SU-DHL-6 (cell line): ENCODE data around the gene FOXN3.

Experiments
- H2AFZ ChIP-seq: fragments of 200-600 bp; sonication (generic); 2 replicates; pipeline ENCODE4 v1.6.1; 2014; ENCODE audit warnings: low read depth, mild to moderate bottlenecking, moderate library complexity, mixed read lengths, antibody characterized with exemption, low read length; ENCODE audit not compliant: severe bottlenecking
- H3F3A ChIP-seq: fragments of 200-600 bp; shearing (Covaris generic); 2 replicates; pipeline ENCODE4 v1.6.0; 2016; ENCODE audit warnings: antibody characterized with exemption, mild to moderate bottlenecking; ENCODE audit not compliant: insufficient read depth
- H3K27ac ChIP-seq: fragments of 200-600 bp; sonication (generic); 2 replicates; pipeline ENCODE4 v1.5.1; 2016; ENCODE audit warnings: low read depth, mild to moderate bottlenecking, low read length, moderate library complexity, mixed read lengths
- H3K27me3 ChIP-seq: fragments of 200-600 bp; sonication (generic), shearing (Covaris generic); 2 replicates; pipeline ENCODE4 v1.6.0; 2014; ENCODE audit warnings: mild to moderate bottlenecking, low read length
- H3K36me3 ChIP-seq: fragments of 200-600 bp; sonication (generic); 2 replicates; pipeline ENCODE4 v1.6.1; 2014; ENCODE audit warnings: mild to moderate bottlenecking, low read length, mixed read lengths
- H3K4me2 ChIP-seq: fragments of 300-600, 200-600 bp; shearing (Covaris generic), sonication (generic); 2 replicates; pipeline ENCODE4 v1.6.0; 2014; ENCODE audit warnings: low read length, low read depth, mild to moderate bottlenecking; ENCODE audit not compliant: poor library complexity, severe bottlenecking
- H3K4me3 ChIP-seq: fragments of 200-600 bp; sonication (generic); 2 replicates; pipeline ENCODE4 v1.5.1; 2014; ENCODE audit warnings: antibody characterized with exemption, low read length, mild to moderate bottlenecking, mixed read lengths; ENCODE audit not compliant: insufficient read depth, poor library complexity, severe bottlenecking
- H3K79me2 ChIP-seq: fragments of 200-600 bp; sonication (generic); 2 replicates; pipeline ENCODE4 v1.6.1; 2014; ENCODE audit warnings: mild to moderate bottlenecking, low read length, moderate library complexity; ENCODE audit not compliant: insufficient read depth
- H3K9ac ChIP-seq: fragments of 200-600 bp; sonication (generic); 2 replicates; pipeline ENCODE4 v1.7.0; 2014; ENCODE audit warnings: mild to moderate bottlenecking, low read length
- H3K9me2 ChIP-seq: fragments of 200-600 bp; sonication (generic); replicated peaks from 2 replicates; pipeline ENCODE4 v1.6.1; 2014; ENCODE audit warnings: low read length; ENCODE audit not compliant: insufficient read depth
- H3K9me3 ChIP-seq: fragments of 200-600 bp; sonication (generic); 2 replicates; pipeline ENCODE4 v1.6.1; 2014; ENCODE audit warnings: low read length, mixed read lengths; ENCODE audit not compliant: insufficient read depth
- H4K20me1 ChIP-seq: fragments of 200-600 bp; sonication (generic); 2 replicates; pipeline ENCODE4 v1.6.1; 2014; ENCODE audit warnings: low read depth, mild to moderate bottlenecking, antibody characterized with exemption, low read length, moderate library complexity, mixed read lengths
- EZH2phosphoT487 ChIP-seq: fragments of 200-600 bp; sonication (generic), shearing (Covaris generic); conservative IDR thresholded peaks from 2 replicates; pipeline ENCODE4 v1.6.1; 2018; ENCODE audit warnings: mild to moderate bottlenecking, antibody characterized with exemption, low read length, moderate library complexity, mixed read lengths
- TF ChIP-seq, protein P1 (sequence below): fragments of 200-600 bp; sonication (generic); IDR thresholded peaks from one replicate; pipeline ENCODE4 v1.5.1; 2017; ENCODE audit warnings: antibody characterized with exemption, mild to moderate bottlenecking, low read length, moderate library complexity; ENCODE audit not compliant: insufficient read depth, poor library complexity, severe bottlenecking

The FOXN3 gene

GRCh38 chr14:89231426-89232113 lies 185.5 kb downstream of the FOXN3 start:
- no peaks in the 10 kb centered on the region for H4K20me1 ChIP-seq
- H3K27ac ChIP-seq: no peak overlapping the region
- H3K9ac ChIP-seq: no peak overlapping the region

DNA sequence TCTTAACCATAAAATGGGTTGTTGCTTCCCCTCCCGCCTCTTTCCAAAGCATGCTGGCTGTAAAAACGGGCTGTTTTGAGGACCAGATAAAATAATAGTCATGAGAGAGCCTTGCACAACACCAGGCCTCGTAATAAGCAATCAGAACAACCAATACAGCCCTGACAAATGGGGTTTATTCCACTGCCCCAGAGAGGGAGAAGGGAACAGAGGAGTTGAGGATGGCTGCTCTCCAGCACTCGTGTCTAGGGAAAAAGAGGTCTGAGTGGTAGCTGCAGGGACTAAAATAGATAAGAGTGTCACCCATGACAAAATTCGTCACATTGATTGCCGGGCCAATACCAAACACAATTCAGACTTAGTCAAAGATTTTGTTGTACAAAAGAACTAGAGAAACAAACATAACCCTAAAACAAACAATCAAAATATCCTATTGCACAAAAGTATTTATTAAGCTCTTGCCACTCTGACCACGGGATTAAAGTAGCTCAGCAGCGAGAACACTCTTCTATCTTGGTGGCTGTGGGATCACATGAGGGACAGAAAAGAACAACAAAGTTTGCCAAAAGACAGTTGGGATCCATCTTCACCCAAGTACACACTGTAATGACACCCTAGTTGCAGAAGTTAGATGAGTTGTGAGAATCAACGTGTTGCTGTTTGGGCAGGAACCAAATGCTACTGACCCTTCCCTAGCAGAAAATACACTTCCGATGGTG lies 188.0 kb downstream of the FOXN3 start:
- Histone ChIP-seq H3K4me2 (no peak overlapping the region), H3K36me3 (no peaks in the 10 kb centered on the region), H3K4me3 (no peak overlapping the region), H3K27me3 (no peaks in the 10 kb centered on the region), H3K9me3 (no peaks in the 10 kb centered on the region), H3F3A (no peaks in the 10 kb centered on the region), H3K9me2 (no peaks in the 10 kb centered on the region), H2AFZ (no peak overlapping the region), H3K27ac (no peak overlapping the region), H3K79me2 (peaks cover 38% of the 10 kb centered on the region), H3K9ac (no peak overlapping the region), H4K20me1 (no peaks in the 10 kb centered on the region)
- TF ChIP-seq, protein P1, sequence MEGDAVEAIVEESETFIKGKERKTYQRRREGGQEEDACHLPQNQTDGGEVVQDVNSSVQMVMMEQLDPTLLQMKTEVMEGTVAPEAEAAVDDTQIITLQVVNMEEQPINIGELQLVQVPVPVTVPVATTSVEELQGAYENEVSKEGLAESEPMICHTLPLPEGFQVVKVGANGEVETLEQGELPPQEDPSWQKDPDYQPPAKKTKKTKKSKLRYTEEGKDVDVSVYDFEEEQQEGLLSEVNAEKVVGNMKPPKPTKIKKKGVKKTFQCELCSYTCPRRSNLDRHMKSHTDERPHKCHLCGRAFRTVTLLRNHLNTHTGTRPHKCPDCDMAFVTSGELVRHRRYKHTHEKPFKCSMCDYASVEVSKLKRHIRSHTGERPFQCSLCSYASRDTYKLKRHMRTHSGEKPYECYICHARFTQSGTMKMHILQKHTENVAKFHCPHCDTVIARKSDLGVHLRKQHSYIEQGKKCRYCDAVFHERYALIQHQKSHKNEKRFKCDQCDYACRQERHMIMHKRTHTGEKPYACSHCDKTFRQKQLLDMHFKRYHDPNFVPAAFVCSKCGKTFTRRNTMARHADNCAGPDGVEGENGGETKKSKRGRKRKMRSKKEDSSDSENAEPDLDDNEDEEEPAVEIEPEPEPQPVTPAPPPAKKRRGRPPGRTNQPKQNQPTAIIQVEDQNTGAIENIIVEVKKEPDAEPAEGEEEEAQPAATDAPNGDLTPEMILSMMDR: no peak
- no peak for TF ChIP-seq EZH2phosphoT487

More at GRCh38 chr14:89231426-89232113, 185.5 kb downstream of the FOXN3 start:
- Histone ChIP-seq H3K79me2 (peaks cover 48% of the 10 kb centered on the region), H3F3A (no peaks in the 10 kb centered on the region), H3K27me3 (no peaks in the 10 kb centered on the region), H3K36me3 (no peaks in the 10 kb centered on the region), H3K9me2 (no peaks in the 10 kb centered on the region), H2AFZ (no peak overlapping the region), H3K4me2 (no peak overlapping the region), H3K9me3 (no peaks in the 10 kb centered on the region), H3K4me3 (no peak overlapping the region)
- TF ChIP-seq EZH2phosphoT487: no peak
- TF ChIP-seq, protein P1: no peak

DNA sequence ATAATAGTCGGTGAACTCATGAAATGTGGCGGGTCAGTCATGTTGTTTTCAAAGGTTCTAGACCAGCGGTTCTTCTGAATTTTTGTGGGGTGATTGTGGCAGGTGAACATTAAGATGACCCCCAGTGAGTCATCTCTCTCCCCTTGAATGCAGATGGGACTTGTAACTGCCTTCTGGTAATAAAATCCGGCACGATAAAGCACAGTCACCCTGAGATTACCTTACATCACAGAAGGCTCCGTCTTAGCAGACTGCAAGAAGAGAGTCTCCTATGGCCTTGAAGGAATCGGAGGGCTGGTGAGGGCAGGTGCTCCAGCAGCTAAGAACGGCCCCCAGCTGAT lies 189.6 kb downstream of the FOXN3 start:
- Histone ChIP-seq H3K9ac (no peak overlapping the region), H3K27ac (no peak overlapping the region), H4K20me1 (no peaks in the 10 kb centered on the region), H3K79me2 (peaks cover 23% of the 10 kb centered on the region; the same call in 1 of the 2 replicates), H3K9me2 (no peaks in the 10 kb centered on the region), H2AFZ (no peak overlapping the region), H3K27me3 (no peaks in the 10 kb centered on the region), H3K4me3 (no peak overlapping the region), H3K36me3 (no peaks in the 10 kb centered on the region), H3K9me3 (no peaks in the 10 kb centered on the region), H3F3A (no peaks in the 10 kb centered on the region), H3K4me2 (no peak overlapping the region)
- no peak for TF ChIP-seq EZH2phosphoT487
- TF ChIP-seq, protein P1: no peak
